ENCODE results near the gene ELSPBP1.

The ELSPBP1 gene

GRCh38 chr19:48069435-48069834, 75.0 kb downstream of the ELSPBP1 start:
- TF ChIP-seq ZBTB7A (IDR thresholded peaks at IDR 0.05; ENCODE audit: low read depth) = no peak
- no peak for TF ChIP-seq YY1 (IDR thresholded peaks at IDR 0.05; ENCODE audit: low read depth)
- TF ChIP-seq RAD21 (IDR thresholded peaks at IDR 0.05; ENCODE audit: low read depth) = no peak
- TF ChIP-seq NFIC (IDR thresholded peaks at IDR 0.05) = no peak
- no peak for TF ChIP-seq TCF12 (IDR thresholded peaks at IDR 0.05; ENCODE audit: low read depth)
- TF ChIP-seq, protein P1, sequence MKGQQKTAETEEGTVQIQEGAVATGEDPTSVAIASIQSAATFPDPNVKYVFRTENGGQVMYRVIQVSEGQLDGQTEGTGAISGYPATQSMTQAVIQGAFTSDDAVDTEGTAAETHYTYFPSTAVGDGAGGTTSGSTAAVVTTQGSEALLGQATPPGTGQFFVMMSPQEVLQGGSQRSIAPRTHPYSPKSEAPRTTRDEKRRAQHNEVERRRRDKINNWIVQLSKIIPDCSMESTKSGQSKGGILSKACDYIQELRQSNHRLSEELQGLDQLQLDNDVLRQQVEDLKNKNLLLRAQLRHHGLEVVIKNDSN (IDR thresholded peaks at IDR 0.05) = no peak
- TF ChIP-seq FOXM1 (IDR thresholded peaks at IDR 0.05; ENCODE audit: borderline replicate concordance, low read depth) = no peak
- no peak for TF ChIP-seq EP300 (IDR thresholded peaks at IDR 0.05; ENCODE audit: borderline replicate concordance)
- no peak for TF ChIP-seq TEAD4 (IDR thresholded peaks at IDR 0.05)
- TF ChIP-seq REST (IDR thresholded peaks at IDR 0.05; ENCODE audit: low read depth) = no peak
- TF ChIP-seq, protein P2, sequence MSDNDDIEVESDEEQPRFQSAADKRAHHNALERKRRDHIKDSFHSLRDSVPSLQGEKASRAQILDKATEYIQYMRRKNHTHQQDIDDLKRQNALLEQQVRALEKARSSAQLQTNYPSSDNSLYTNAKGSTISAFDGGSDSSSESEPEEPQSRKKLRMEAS (IDR thresholded peaks at IDR 0.05) = no peak
